Keratinocyte (primary cell): ENCODE measurements around the gene SLC31A2. TPM values are rescaled to one million over a fixed set of nuclear protein-coding genes. Genes with fewer than 3 reads are reported as not detected.
A peak's percentile ranks its signal among the peaks of the same experiment; 100 is the strongest.
"Not testable (repeated sequence)": the region's sequence is repeated elsewhere in the genome, so short reads cannot be mapped to it uniquely, and the experiment has no call there.

Source experiments
- DNase-seq: peaks from one replicate; pipeline ENCODE4 v3.0.0-alpha.2; 2011; ENCODE audit warnings: low read depth, missing footprints, low spot score
- FAIRE-seq: peaks from 2 replicates; lab custom pipeline; 2011; peaks lifted over from hg19 to GRCh38; lab: Jason Lieb, UNC
- H2AFZ ChIP-seq: 2 replicates; pipeline ENCODE4 v1.6.0; 2012; ENCODE audit warnings: low read length, control low read depth, inconsistent platforms; ENCODE audit not compliant: control insufficient read depth
- H3K27ac ChIP-seq: 2 replicates; pipeline ENCODE4 v1.5.1; 2011; ENCODE audit warnings: low read length; ENCODE audit not compliant: control insufficient read depth, insufficient read depth
- H3K27me3 ChIP-seq: 3 replicates; pipeline ENCODE4 v1.6.0; 2011; ENCODE audit warnings: low read length; ENCODE audit not compliant: control insufficient read depth, insufficient read depth; ENCODE audit errors: extremely low read depth
- H3K36me3 ChIP-seq, 2 experiments: 2 replicates in 1 of 2; 3 replicates in 1 of 2; pipeline ENCODE4 v1.5.1; 2011; ENCODE audit warnings: low read length in 2 of 2, mild to moderate bottlenecking in 1 of 2; ENCODE audit not compliant: control insufficient read depth in 2 of 2, insufficient read depth in 2 of 2; ENCODE audit errors: extremely low read depth in 1 of 2
- H3K4me1 ChIP-seq: 3 replicates; pipeline ENCODE4 v1.5.1; 2011; ENCODE audit warnings: low read length; ENCODE audit not compliant: control insufficient read depth, insufficient read depth; ENCODE audit errors: extremely low read depth
- H3K4me2 ChIP-seq: 3 replicates; pipeline ENCODE4 v1.6.0; 2011; ENCODE audit warnings: low read depth, low read length; ENCODE audit not compliant: control insufficient read depth, insufficient read depth; ENCODE audit errors: extremely low read depth
- H3K4me3 ChIP-seq, 3 experiments: fragments of 200-600 bp in 1 of 3; sonication (generic) in 1 of 3; 2 replicates in 2 of 3; 3 replicates in 1 of 3; pipeline ENCODE4 v1.5.1; 2011 to 2016; ENCODE audit warnings: low read length in 3 of 3, mild to moderate bottlenecking in 3 of 3, control low read depth in 2 of 3, inconsistent platforms in 1 of 3, low read depth in 1 of 3, mixed read lengths in 1 of 3, mixed run types in 1 of 3, moderate library complexity in 1 of 3; ENCODE audit not compliant: control insufficient read depth in 2 of 3, insufficient read depth in 2 of 3; ENCODE audit errors: extremely low read depth in 1 of 3
- H3K79me2 ChIP-seq: 2 replicates; pipeline ENCODE4 v1.6.0; 2012; ENCODE audit warnings: low read length; ENCODE audit not compliant: control insufficient read depth, insufficient read depth
- H3K9ac ChIP-seq: 3 replicates; pipeline ENCODE4 v1.6.0; 2011; ENCODE audit warnings: low read length; ENCODE audit not compliant: control insufficient read depth, insufficient read depth; ENCODE audit errors: extremely low read depth
- H3K9me1 ChIP-seq: 3 replicates; pipeline ENCODE4 v1.6.0; 2011; ENCODE audit warnings: low read length; ENCODE audit not compliant: control insufficient read depth, insufficient read depth; ENCODE audit errors: extremely low read depth
- H3K9me3 ChIP-seq: 2 replicates; pipeline ENCODE4 v1.5.1; 2012; ENCODE audit warnings: low read depth, low read length; ENCODE audit not compliant: control insufficient read depth
- H4K20me1 ChIP-seq: 3 replicates; pipeline ENCODE4 v1.6.0; 2011; ENCODE audit warnings: low read length; ENCODE audit not compliant: control insufficient read depth, insufficient read depth; ENCODE audit errors: extremely low read depth
- CTCF ChIP-seq, 3 experiments: IDR thresholded peaks in 1 of 3; conservative IDR thresholded peaks in 1 of 3; optimal IDR thresholded peaks in 1 of 3; 2 replicates in 2 of 3; 3 replicates in 1 of 3; pipeline versions ENCODE3 to v1.5.1; 2011; ENCODE audit warnings: low read length in 3 of 3, mild to moderate bottlenecking in 3 of 3, moderate library complexity in 2 of 3, control low read depth in 1 of 3, inconsistent platforms in 1 of 3; ENCODE audit not compliant: insufficient read depth in 2 of 3; ENCODE audit errors: extremely low read depth in 1 of 3
- dilution Hi-C: fragments of 300-500 bp; cut with MboI; formaldehyde crosslinking; loops from one replicate; pipeline ENCODE4 v1.7.0; 2020; ENCODE audit warnings: low sequenced_read_pairs; ENCODE audit not compliant: extremely low pct_ligation_motif_present
- polyA plus RNA-seq, 5 experiments: library from polyadenylated mRNA; depleted of rRNA in 3 of 5; stranded (reverse) in 3 of 5; stranded (forward) in 1 of 5; unstranded in 1 of 5; fragments of >200 nt; gene quantifications; 1 replicate in 1 of 5; 2 replicates in 3 of 5; 3 replicates in 1 of 5; pipeline versions ENCODE4 v1.2.1 to v1.2.3, GENCODE V29; 2011 to 2012; ENCODE audit warnings: missing spikeins in 2 of 5, low read depth in 1 of 5, low replicate concordance in 1 of 5

The SLC31A2 gene
- polyA plus RNA-seq, 1 donor (not counting 4 experiments of a cell fraction or from before 2014, with no cell fraction given): 111 TPM

DNA sequence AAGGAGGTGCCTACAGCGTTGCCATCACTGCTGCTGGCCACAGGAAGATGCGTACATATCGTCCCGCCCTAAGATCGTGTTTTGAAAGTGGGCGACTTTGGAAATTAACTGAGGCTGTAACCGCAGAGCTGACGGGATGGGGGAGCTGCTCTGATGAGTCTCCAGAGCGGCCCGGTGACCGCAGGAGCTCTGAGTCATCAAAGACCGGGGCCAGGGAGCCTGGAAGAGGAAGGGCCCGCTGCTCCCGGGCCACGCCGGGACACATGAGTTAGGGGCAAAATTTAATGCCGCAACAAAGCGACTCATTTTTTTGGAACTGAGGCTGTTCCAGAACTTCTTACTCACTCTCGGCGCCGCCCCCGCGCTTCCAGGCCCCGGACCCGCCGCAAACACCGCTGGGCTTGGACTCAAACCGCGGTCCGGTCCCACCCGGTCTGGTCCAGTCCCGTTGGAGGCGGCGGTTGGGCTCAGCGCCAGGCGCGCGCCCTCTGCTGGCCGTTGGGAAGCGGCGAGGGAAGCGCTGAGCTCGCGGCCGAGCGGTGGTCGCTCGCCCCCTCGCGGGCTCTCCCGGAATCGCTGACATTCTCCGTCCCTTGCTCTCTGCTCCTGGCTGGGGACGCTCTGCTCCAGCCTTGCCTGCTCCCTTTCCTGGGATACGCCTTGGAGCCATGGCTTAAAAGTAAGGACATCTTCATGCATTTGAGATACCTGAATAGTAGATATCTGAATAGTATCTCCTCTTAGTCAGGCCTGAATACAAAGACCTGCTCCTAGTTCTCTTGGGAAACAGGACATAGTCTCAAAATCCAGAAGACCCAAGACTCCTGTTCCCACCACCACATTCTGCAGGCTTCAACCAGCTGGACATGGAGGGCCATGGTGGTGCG is 39.5 kb upstream of the SLC31A2 start:
- H4K20me1 ChIP-seq, H3K27ac ChIP-seq, H3K4me1 ChIP-seq, H2AFZ ChIP-seq, H3K9me1 ChIP-seq, H3K36me3 ChIP-seq, DNase-seq, H3K79me2 ChIP-seq, FAIRE-seq, H3K27me3 ChIP-seq, H3K9ac ChIP-seq, H3K9me3 ChIP-seq, dilution Hi-C loops, H3K4me3 ChIP-seq, H3K4me2 ChIP-seq: not testable (repeated sequence)
- TF ChIP-seq CTCF (optimal IDR thresholded peaks at IDR 0.05 in 1 of 3, IDR thresholded peaks at IDR 0.05 in 1 of 3, conservative IDR thresholded peaks at IDR 0.05 in 1 of 3; ENCODE audit: extremely low read depth in 1 of 3, insufficient read depth in 2 of 3, low read length in 3 of 3): peak in 2 of 3 experiments; percentile 10 to 36

GRCh38 chr9:113112706-113113510 is 37.9 kb upstream of the SLC31A2 start:
- H3K9me1 ChIP-seq, H3K79me2 ChIP-seq, H3K4me1 ChIP-seq, H3K9ac ChIP-seq, H3K27me3 ChIP-seq, H3K27ac ChIP-seq, dilution Hi-C loops, H3K36me3 ChIP-seq, H3K4me3 ChIP-seq, H2AFZ ChIP-seq, H3K9me3 ChIP-seq, FAIRE-seq, H4K20me1 ChIP-seq: not testable (repeated sequence)
- peak; percentile 85 for DNase-seq
- peak overlapping the region; percentile 22 for H3K4me2 ChIP-seq

- H3K4me1 ChIP-seq, H3K4me2 ChIP-seq, H4K20me1 ChIP-seq, H3K36me3 ChIP-seq, H3K27me3 ChIP-seq, FAIRE-seq, DNase-seq, H3K9me3 ChIP-seq, dilution Hi-C loops, H3K9ac ChIP-seq, H3K27ac ChIP-seq, H2AFZ ChIP-seq, H3K4me3 ChIP-seq, H3K9me1 ChIP-seq, H3K79me2 ChIP-seq: not testable (repeated sequence)
Measured at GRCh38 chr9:113118829-113119228, 32.0 kb upstream of the SLC31A2 start.
